Subcutaneous abdominal adipose tissue (tissue), 5 donors: ENCODE results near the gene DNAJC18.

ENCODE experiments used
- H3K27ac ChIP-seq: one replicate; pipeline ENCODE4 v1.7.0; 2013; ENCODE audit warnings: low read depth, mild to moderate bottlenecking, inconsistent platforms, low read length, moderate library complexity
- H3K27me3 ChIP-seq, 5 donors: one replicate each; pipeline ENCODE4 v1.7.0; 2013; ENCODE audit warnings: low read length in 5 of 5, inconsistent platforms in 1 of 5; ENCODE audit not compliant: control insufficient read depth in 5 of 5, insufficient read depth in 4 of 5
- H3K36me3 ChIP-seq, 5 donors: one replicate each; pipeline ENCODE4 v1.7.0; 2013; ENCODE audit warnings: low read length in 5 of 5; ENCODE audit not compliant: control insufficient read depth in 5 of 5, insufficient read depth in 5 of 5
- H3K4me1 ChIP-seq, 5 donors: one replicate each; pipeline ENCODE4 v1.7.0; 2013; ENCODE audit warnings: low read length in 5 of 5, mild to moderate bottlenecking in 3 of 5, moderate library complexity in 1 of 5; ENCODE audit not compliant: control insufficient read depth in 5 of 5, insufficient read depth in 5 of 5
- H3K4me3 ChIP-seq, 5 donors: one replicate each; pipeline ENCODE4 v1.7.0; 2013; ENCODE audit warnings: low read length in 5 of 5, low read depth in 1 of 5
- H3K9ac ChIP-seq, 5 donors: one replicate each; pipeline ENCODE4 v1.7.0; 2013; ENCODE audit warnings: low read length in 5 of 5, mild to moderate bottlenecking in 4 of 5, moderate library complexity in 3 of 5
- H3K9me3 ChIP-seq, 5 donors: one replicate each; pipeline ENCODE4 v1.7.0; 2013; ENCODE audit warnings: low read length in 5 of 5; ENCODE audit not compliant: control insufficient read depth in 5 of 5
- donor health status: healthy.
- donor health status: healthy.
- donor health status: healthy.
- donor health status: healthy.
- donor health status: healthy.

The DNAJC18 gene

GRCh38 chr5:139407517-139407916, 31.8 kb downstream of the DNAJC18 start:
- H3K4me1 ChIP-seq: peaks cover 0 to 21% (median 14%) of the 10 kb centered on the region in 5 donors

GRCh38 chr5:139406963-139407362, 32.4 kb downstream of the DNAJC18 start:
- Histone ChIP-seq H3K27ac (no peak overlapping the region), H3K4me1 (peaks cover 0 to 21% (median 14%) of the 10 kb centered on the region in 5 donors), H3K9ac (no peak overlapping the region), H3K27me3 (no peaks in the 10 kb centered on the region), H3K9me3 (no peaks in the 10 kb centered on the region), H3K36me3 (no peaks in the 10 kb centered on the region), H3K4me3 (no peak overlapping the region)

More at GRCh38 chr5:139407517-139407916, 31.8 kb downstream of the DNAJC18 start:
- peaks cover 0 to under 1% (median 0%) of the 10 kb centered on the region in 5 donors for H3K36me3 ChIP-seq
- H3K27me3 ChIP-seq: no peaks in the 10 kb centered on the region
- H3K9me3 ChIP-seq: no peaks in the 10 kb centered on the region
- H3K9ac ChIP-seq: no peak overlapping the region
- H3K27ac ChIP-seq: no peak overlapping the region
- H3K4me3 ChIP-seq: no peak overlapping the region

- Histone ChIP-seq H3K4me3 (peak overlapping the region; percentile 55 to 75 (median 67)), H3K36me3 (peaks cover 0 to 4% (median 0%) of the 10 kb centered on the region in 5 donors), H3K9ac (peak overlapping the region in 4 of 5 donors; percentile 35 to 71 (median 64)), H3K27me3 (no peaks in the 10 kb centered on the region), H3K9me3 (no peaks in the 10 kb centered on the region), H3K4me1 (peaks cover 0 to 17% (median 14%) of the 10 kb centered on the region in 5 donors), H3K27ac (peak overlapping the region; percentile 85)
Measured at GRCh38 chr5:139404484-139404840, 34.9 kb downstream of the DNAJC18 start.

GRCh38 chr5:139403787-139404483, 35.4 kb downstream of the DNAJC18 start, which contains the start of gene SPATA24:
SPATA24 (minus strand) TSS chr5:139404089; CDS start chr5:139404060, 29 bp downstream.
- peaks cover 0 to 4% (median 0%) of the 10 kb centered on the region in 5 donors for H3K36me3 ChIP-seq
- peak within 1 kb of the TSS; percentile 1 to 80 (median 71) for H3K9ac ChIP-seq
- peaks cover 0 to 17% (median 14%) of the 10 kb centered on the region in 5 donors for H3K4me1 ChIP-seq
- no peaks in the 10 kb centered on the region for H3K9me3 ChIP-seq
- peak within 1 kb of the TSS; percentile 85 for H3K27ac ChIP-seq
- no peaks in the 10 kb centered on the region for H3K27me3 ChIP-seq
- H3K4me3 ChIP-seq: peak within 1 kb of the TSS; percentile 65 to 96 (median 74)

- Histone ChIP-seq H3K27ac (peak overlapping the region; percentile 85), H3K27me3 (no peaks in the 10 kb centered on the region), H3K36me3 (peaks cover 0 to 4% (median 0%) of the 10 kb centered on the region in 5 donors), H3K4me3 (peak overlapping the region; percentile 65 to 96 (median 74)), H3K9ac (peak overlapping the region; percentile 1 to 80 (median 48)), H3K4me1 (peaks cover 0 to 17% (median 14%) of the 10 kb centered on the region in 5 donors), H3K9me3 (no peaks in the 10 kb centered on the region)
Measured at GRCh38 chr5:139403418-139403786, 35.9 kb downstream of the DNAJC18 start.

- Histone ChIP-seq H3K27ac (no peak overlapping the region), H3K9me3 (no peaks in the 10 kb centered on the region), H3K9ac (no peak overlapping the region), H3K36me3 (peaks cover 0 to 4% (median 0%) of the 10 kb centered on the region in 5 donors), H3K4me1 (peaks cover 0 to 17% (median 14%) of the 10 kb centered on the region in 5 donors), H3K4me3 (peak overlapping the region in 1 of 5 donors; percentile 75), H3K27me3 (no peaks in the 10 kb centered on the region)
Measured at GRCh38 chr5:139402561-139403158, 36.7 kb downstream of the DNAJC18 start.

GRCh38 chr5:139401546-139401945, 37.8 kb downstream of the DNAJC18 start:
- H3K4me3 ChIP-seq: no peak overlapping the region
- no peak overlapping the region for H3K9ac ChIP-seq
- H3K4me1 ChIP-seq: peaks cover 0 to 20% (median 14%) of the 10 kb centered on the region in 5 donors
- no peaks in the 10 kb centered on the region for H3K27me3 ChIP-seq
- no peak overlapping the region for H3K27ac ChIP-seq
- H3K9me3 ChIP-seq: no peaks in the 10 kb centered on the region
- H3K36me3 ChIP-seq: peaks cover 0 to 4% (median 0%) of the 10 kb centered on the region in 5 donors

GRCh38 chr5:139399501-139400121, 39.7 kb downstream of the DNAJC18 start:
- Histone ChIP-seq H3K36me3 (peaks cover 0 to 4% (median 0%) of the 10 kb centered on the region in 5 donors), H3K4me3 (no peak overlapping the region), H3K9ac (no peak overlapping the region), H3K9me3 (no peaks in the 10 kb centered on the region), H3K4me1 (peaks cover 0 to 36% (median 22%) of the 10 kb centered on the region in 5 donors), H3K27me3 (peaks cover 4 to 12% (median 8%) of the 10 kb centered on the region in 5 donors), H3K27ac (no peak overlapping the region)

GRCh38 chr5:139397921-139398320, 41.4 kb downstream of the DNAJC18 start:
- peaks cover 13 to 29% (median 19%) of the 10 kb centered on the region in 5 donors for H3K27me3 ChIP-seq
- peaks cover 0 to 4% (median 0%) of the 10 kb centered on the region in 5 donors for H3K36me3 ChIP-seq
- no peak overlapping the region for H3K9ac ChIP-seq
- H3K9me3 ChIP-seq: no peaks in the 10 kb centered on the region
- no peak overlapping the region for H3K4me3 ChIP-seq
- H3K4me1 ChIP-seq: peaks cover 0 to 39% (median 26%) of the 10 kb centered on the region in 5 donors
- H3K27ac ChIP-seq: no peak overlapping the region
